ENCODE results near the gene GNGT1.
"Not testable (repeated sequence)": the region's sequence is repeated elsewhere in the genome, so short reads cannot be mapped to it uniquely, and the experiment has no call there.

The GNGT1 gene

DNA sequence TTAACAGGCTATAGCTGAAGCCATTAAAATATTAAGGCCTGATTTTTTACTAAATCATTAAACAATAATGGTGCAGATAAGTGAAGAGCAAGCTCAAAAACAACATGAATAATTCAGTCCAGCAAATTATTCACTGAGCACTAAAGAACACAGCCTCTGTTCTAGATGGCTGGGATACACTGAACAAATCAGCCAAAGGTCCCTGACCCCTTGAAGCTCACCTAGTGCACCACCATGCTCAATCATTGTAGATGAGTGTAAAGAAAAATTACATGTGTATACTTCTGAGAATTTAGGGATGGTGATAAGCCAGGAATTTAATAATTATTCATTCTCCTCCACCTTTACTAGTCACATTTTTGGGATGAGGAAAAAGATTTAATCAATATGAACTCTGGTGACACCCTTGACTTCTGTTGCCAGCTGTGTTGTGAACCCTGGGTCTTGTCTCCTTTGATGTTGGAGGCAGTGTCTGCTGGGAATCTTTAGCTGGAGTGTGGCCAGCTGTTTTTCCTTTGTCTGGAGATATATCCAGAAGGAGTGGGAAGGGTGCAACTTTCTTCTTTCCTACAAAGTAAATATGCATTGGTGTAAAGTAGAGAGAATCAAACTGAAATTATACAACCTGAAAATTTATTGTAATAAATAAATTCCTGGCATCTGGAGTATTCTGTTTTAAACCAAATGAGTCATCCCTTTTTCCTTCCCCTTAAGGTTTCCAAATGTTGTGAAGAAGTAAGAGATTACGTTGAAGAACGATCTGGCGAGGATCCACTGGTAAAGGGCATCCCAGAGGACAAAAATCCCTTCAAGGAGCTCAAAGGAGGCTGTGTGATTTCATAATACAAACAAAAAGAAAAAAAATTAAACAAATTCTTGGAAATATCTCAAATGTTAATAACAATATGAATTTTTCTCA, 4.0 kb downstream of the GNGT1 start:
- no peak for DNase-seq

DNA sequence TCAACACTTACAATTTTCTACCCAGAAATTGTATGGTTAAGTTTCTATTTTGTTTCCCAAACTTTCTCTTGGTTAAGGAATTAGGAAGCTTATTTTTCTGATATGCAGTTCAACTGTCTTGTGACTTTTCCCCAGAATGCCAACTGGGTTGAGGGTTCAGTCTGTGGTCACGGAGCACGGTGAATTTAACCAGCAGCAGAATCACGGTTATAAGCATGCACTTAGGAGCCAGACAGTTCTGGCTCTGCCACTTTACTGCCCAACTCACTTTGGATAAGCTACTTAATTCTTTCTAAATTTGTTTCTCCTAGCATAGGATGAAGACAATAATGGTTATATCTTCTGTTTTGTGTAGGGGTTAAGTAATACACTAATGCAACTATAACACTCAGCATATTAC, 4.9 kb downstream of the GNGT1 start:
- DNase-seq, result not testable (repeated sequence)

DNA sequence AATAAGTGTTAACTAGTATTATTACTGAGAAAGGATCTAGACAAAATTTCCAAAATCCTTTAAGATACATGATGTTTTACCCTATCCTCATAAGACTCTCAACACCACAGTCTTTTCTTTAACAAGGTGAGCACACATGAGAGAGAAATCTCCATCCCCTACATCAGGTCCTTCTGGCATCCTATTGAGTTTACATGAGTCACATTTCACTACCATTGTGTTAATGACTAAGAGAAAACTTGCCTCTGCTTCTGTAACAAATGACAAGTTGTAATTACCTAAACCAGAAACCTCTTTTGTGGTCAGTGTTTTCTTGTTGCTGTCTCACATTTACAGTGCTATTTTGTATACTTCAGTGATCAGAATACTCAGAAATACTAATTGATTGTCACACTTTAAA, 5.3 kb downstream of the GNGT1 start:
- not testable (repeated sequence) for DNase-seq

DNA sequence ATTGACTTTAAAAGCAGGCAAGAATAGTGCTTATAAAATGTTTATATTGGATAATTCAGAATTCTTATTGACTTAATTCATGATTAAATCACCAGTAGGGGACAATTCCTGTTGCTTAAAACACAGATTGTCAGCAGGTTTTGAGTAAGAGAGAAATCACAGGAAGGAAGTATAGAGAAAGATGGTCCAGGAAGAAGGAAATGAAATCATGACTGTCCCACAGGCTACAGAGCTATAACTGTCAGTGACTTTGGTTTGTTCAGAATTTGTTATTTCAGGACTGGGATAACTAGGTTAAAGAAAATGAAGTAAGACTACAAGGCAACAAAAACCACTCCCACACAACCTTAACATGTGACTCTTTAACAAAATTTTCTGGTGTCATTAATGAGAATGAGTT, 6.8 kb downstream of the GNGT1 start:
- no peak for DNase-seq

DNA sequence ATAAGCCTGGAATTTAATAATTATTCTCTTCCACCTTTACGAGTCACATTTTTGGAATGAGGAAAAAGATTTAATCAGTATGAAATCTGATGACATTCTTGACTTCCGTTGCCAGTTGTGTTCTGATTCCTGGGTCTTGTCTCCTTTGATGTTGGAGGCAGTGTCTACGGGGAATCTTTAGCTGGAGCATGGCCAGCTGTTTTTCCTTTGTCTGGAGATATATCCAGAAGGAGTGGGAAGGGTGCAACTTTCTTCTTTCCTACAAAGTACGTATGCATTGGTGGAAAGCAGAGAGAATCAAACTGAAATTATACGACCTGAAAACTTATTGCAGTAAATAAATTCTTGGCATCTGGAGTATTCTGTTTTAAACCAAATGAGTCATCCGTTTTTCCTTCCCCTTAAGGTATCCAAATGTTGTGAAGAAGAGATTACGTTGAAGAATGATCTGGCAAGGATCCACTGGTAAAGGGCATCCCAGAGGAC, 8.3 kb downstream of the GNGT1 start:
- no peak for DNase-seq

DNA sequence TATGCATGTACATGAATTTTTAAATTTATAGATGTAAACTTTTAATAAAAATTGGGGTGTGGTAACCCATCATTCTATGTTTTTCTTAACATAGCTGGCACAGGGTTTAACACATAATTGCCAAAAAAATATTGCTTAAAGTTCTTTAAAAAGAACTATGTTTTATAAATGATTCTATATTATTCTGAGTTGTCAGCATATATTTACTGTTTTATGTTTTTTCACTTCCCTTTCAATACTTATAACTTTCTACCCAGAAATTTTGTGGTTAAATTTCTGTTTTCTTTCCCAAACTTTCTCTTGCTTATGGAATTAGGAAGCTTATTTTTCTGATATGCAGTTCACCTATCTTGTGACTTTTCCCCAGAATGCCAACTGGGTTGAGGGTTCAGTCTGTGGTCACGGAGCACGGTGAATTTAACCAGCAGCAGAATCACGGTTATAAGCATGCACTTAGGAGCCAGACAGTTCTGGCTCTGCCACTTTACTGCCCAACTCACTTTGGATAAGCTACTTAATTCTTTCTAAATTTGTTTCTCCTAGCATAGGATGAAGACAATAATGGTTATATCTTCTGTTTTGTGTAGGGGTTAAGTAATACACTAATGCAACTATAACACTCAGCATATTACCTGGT, 9.0 kb downstream of the GNGT1 start:
- DNase-seq, result not testable (repeated sequence)

DNA sequence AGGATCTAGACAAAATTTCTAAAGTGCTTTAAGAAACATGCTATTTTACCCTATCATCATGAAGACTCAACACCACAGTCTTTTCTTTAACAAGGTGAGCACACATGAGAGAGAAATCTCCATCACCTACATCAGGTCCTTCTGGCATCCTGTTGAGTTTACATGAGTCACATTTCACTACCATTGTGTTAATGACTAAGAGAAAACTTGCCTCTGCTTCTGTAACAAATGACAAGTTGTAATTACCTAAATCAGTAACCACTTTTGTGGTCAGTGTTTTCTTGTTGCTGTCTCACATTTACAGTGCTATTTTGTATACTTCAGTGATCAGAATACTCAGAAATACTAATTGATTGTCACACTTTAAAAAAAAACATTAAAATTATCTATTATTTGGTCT, 9.5 kb downstream of the GNGT1 start:
- DNase-seq, result not testable (repeated sequence)

DNA sequence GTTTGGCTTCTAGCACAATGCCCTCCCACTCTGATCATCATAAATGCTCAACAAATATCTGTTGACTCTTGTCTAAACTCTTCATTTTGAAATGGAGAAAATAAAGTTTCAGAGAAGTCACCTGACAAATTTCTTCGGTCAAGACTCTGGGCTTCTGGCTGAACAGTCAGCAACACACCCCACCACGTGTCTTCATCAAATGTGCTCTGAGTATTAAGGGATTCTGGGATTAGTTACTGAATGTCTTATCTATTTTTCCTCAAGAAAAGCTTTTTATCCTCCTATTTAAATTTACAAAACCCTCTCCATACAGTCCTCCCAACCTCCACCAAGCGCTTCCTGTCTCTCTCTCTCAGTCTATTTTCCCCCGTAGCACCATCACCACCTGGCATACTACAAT, 9.9 kb downstream of the GNGT1 start:
- DNase-seq, result not testable (repeated sequence)

DNA sequence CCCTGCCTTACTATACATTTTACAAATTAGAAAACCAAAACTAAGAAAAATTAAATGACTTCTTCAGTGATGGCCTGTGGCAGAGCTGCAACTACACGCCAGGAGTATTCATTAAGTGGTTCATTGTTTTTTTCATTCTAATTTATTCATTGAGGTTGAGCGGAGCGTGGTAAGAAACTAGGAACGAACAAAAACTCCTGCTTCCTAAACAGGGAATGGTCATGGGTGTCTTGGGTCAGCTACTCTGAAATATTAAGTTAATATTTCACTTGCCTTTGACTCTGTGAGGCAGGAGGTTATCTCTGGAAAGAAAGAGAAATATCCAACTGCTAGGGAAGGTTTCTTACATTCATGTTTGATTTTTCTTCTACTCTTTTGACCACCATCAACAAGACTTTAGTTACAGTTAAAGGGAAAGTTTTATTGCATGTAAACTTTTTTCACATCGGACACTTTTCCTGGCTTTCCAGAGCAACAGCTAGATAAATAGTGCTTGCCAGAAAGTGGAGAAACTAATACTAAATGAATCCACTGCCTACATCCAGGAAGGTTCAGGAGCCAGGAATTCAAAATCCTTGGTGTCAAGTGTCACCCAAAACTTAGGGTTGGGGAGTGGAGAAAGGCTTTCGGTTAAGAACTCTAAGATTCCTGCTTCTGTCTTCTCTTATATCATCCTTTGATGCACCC, 14.3 kb downstream of the GNGT1 start:
- DNase-seq, result no peak

DNA sequence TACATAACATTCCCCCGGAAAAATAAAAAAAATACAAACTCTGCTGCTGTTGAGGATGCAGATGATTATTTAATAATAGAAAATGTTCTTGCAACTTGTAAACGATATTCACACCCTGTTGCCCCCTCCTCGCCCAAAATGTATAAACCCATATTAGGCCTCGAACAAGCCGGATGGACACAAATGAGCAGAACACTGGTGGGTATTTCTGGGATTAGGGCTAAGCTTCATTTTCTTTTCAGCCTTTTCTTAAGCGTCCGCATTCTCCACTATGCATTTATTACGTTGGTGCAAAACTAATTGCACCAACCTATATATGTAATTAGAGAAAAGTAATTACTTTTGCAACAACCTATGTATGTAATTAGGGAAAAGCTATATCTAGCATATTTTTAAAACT, 14.8 kb downstream of the GNGT1 start:
- DNase-seq, result no peak

DNA sequence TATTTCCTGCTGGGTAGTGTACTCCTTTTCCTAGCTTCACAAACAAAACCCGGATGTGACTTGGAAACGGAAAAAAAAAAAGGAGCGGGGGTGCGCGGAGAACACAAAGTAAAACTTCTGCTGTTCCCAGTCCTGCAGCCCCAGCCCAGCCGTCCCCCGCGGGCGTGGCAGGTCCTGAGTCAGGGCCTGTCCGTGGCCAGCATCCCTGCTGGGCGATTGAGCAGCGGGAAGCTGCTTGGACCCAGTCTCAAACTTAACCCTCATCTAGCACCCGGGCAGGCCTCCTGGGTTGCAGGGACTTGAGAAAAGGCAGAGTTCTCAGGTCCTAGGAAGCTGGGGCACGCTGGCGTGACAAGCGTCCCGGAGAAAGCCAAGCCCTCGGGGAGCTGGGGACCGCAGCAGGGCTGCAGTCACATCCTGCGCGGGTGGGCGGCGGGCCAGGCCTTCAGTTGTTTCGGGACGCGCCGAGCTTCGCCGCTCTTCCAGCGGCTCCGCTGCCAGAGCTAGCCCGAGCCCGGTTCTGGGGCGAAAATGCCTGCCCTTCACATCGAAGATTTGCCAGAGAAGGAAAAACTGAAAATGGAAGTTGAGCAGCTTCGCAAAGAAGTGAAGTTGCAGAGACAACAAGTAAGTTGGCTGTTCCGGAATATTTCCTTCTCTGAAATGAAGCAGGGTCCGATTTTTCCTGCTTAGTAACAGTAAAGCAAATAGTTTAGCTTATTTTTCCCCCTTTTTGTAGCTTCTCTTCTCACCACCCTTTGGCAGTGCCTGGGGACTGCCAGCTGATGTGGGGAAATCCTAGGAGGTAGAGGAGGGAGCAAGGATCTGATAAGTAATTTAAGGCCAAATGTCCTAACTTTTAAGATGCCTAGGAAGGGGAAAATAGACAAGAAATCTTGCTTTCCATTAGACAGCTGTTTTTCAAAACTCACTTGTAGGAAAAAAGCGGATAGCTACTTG, 15.5 kb downstream of the GNGT1 start, which contains the start of gene GNG11:
Gene GNG11, plus strand, starts transcription at position 129 of the 960 bp plus-strand sequence. Its CDS starts 403 bp downstream, at position 532.
- DNase-seq, result peak; percentile 56

DNA sequence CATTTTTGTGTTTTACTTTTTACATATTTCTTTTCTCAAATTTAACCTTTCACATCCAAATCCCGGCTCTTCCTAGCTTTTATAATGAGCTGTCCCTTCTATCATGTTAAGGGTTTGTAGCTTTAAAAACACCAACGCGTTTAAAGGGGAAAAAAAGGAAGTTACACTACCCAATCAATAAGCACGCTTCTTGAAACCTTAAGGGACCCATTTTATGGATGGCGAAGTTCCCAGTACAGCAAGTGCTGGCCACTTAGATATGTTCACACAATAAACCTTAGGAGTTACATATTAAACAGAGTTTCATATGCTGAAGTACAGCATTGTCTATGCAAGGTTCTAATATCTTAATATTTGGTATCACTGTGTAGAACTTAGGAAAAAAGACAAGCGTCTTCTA, 16.9 kb downstream of the GNGT1 start:
- peak; percentile 55 for DNase-seq

DNA sequence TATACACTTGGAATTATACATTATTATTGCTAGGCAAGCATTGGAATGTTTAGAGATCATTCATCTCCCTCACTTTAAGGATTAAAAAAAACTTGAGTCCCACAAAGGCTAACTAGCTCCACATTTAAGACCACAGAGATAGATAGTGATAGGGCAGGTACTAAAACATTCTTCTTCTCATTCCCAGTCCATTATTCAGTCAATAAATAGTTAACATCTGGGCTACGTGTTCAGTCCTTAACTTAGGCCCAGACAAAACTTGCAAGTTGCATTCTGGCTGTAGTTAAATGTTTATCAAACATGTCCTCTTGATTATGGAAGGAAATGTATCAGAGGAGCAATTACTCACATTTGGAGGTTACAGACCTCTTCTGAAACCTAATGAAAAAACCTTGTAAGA, 17.6 kb downstream of the GNGT1 start:
- no peak for DNase-seq

DNA sequence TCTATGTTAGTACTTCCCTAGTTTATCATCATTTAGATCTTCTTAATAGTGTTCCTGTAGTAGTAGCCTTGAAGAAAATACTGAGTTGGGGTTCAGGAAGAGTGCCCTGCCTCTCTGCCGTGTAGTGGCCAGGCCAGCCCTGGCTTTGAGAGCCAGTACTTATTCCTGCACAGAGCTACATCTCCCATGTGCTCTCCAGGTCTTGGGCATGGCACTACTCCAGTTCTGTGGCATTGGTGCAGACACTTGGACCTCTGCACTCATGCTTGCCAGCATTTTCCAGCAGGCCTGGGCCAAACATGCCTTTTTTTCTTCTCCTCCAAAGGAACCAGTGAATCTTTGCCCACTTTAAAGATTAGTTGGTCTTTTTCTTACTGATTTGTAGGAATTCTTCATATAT, 20.4 kb downstream of the GNGT1 start:
- DNase-seq, result no peak

DNA sequence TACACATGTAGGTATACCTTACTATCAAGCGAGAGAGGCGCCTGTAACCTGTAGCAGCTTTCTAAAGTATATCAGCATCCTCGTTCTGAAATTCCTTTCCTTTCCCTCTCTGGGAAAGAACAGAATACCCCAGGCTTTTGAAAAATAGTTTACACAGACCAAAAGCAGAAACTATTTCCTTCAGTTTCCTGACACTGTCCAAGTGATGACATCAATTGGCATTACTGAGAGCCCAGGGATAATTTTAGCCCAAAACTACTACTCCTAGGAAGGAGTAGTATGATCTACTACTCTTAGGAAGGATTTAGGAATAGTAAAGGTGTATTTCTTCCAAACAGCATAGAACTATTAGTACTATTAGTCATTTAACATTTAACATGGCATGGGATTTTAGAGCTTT, 21.2 kb downstream of the GNGT1 start:
- DNase-seq, result no peak

DNA sequence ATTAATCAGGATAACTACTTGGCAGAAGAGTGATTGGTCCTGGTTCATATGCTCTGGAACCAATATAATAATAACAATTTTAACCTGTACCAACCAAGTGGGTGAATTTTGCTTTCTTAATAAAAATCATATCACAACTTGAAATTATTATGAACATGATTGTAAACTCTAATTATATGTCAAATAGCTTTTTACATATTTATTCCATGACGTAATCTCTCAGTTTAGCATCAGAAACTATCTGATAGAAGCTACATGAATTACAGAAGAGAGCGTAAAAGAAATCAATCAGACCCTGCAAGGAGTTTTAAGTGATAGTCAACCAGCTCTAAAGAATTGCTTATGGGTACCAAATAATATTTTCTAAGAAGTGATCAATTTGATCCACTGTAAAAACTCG, 25.3 kb downstream of the GNGT1 start:
- no peak for DNase-seq

DNA sequence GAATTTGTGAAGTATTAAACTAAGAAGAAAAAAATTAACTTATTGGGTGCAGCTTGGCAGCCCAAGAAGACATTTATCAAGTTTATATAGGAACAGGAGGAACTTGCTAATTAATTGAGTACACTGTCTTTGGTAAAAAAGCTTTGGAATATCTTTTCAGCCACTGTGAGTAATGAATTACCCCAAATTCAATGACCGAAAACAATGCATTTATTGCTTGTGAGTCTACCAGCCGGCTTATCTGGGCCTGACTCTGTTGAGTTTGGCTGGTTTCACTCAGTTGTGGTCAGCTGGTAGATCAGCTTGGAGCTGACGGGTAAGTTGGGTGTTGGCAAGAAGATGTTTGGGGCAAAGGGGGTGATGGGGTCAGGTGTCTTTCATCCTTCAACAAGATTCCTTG, 26.8 kb downstream of the GNGT1 start:
- DNase-seq, result no peak

DNA sequence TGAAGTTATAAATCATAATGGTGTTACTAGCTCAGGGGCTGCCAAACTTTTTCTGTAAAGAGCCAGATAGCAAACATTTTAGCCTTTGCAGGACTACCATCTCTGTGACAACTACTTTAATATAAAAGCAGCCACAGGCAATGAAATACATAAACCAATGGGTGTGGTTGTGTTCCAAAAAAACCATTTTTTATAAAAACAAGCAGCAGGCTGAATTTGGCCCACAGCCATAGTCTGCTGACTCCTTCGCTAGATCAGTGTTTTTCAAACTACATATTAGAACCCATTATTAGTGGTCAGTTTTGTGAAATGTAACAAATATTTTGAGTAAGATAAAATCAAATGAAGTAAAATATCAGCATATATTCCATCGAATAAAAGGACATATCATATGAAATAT, 28.7 kb downstream of the GNGT1 start:
- no peak for DNase-seq

DNA sequence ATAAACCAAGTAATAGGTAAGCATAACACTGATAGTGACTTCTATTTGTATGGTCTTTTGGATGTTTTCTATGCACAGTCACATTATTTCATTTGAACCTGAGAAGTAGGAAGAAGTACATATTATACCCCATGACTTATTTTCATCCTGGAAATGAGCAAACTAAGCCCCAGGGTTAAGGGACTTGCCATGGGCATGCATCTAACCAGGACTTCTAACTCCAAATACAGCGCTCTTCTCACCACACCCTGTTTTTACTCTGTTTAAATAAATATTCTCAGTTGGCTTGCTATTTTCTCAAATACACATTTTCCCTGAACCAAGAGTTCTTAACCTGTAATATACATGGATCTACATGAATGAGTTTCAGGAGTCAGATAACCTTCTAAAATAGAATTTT, 31.5 kb downstream of the GNGT1 start:
- no peak for DNase-seq

DNA sequence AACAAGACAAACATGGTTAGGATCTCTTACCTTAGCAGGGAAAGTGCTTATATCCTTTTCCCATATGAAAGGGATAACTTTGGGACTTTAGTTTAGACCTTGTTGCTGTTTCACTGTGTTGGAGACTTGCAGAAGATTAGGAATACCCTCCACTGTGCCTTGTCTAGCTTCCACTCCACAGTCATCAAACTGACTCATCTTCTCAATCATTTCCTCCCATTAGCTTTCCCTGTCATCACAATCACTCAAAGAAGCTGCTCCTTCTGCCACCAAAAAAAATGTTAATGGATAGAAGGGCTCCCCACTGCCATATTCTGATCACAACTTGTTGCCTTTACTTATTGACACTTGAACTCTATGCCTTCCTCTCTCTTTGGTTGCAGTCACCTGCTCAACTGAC, 31.9 kb downstream of the GNGT1 start:
- no peak for DNase-seq

DNA sequence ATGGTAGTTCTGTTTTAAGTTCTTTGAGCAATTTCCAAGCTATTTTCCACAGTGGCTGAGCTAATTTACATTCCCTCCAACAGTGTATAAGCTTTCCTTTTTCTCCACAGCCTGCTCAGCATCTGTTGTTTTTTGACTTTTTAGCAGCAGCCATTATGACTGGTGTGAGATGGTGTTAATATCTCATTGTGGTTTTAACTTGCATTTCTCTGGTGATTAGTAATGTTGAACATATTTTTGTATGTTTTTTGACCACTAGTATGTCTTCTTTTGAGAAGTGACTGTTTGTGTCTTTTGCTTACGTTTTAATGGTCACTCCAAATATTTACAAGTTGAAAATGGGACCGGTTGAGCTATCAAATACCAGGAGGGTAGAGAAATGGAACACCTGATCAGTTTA, 35.6 kb downstream of the GNGT1 start:
- DNase-seq, result no peak

DNA sequence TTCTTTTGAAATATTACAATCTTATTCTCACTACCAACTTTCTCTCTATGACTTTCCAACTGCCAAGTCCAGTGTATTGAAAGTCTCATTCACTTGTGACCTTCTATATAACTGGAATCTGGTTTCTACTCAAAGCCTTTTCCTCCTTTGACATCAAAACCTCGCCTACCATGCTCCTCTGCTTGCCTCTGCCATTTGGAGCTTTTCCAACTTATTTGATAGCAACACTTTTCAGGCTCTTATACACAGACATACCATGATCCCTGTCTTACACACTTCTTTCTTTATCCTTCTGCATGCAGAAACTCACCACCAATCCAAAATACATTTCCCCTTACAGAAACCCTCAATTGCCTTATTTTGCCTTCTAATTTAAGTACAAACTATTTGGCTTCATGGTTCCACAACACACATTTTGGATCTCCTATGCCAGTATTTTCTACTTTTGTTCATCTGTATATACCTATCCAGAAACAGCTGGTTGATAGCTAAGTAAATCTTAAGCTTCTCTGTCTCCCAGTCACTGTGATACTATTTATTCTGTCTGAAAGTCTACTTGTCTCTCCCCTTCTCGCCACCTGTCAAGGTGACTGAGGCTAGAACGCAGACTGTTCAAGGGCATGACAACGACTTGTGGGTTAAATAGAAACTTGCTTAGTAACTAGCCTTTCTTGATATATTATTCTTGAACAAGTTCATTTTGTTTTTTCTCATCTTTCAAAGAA, 37.6 kb downstream of the GNGT1 start:
- DNase-seq, result no peak
